H9 (cell line): ENCODE measurements around the gene PNPLA1. TPM values are rescaled to one million over a fixed set of nuclear protein-coding genes. Genes with fewer than 3 reads are reported as not detected.

Source experiments
- DNase-seq: peaks from one replicate; pipeline ENCODE4 v3.0.0-alpha.2; 2017
- H2AFZ ChIP-seq: one replicate; pipeline ENCODE4 v1.6.1; 2013; ENCODE audit warnings: mild to moderate bottlenecking, low read length, control low read depth, moderate library complexity
- H2AK5ac ChIP-seq: 2 replicates; pipeline ENCODE4 v1.6.1; 2013; ENCODE audit warnings: low read length, control low read depth, mixed read lengths; ENCODE audit not compliant: insufficient read length
- H2BK120ac ChIP-seq: one replicate; pipeline ENCODE4 v1.6.1; 2013; ENCODE audit warnings: low read depth, mild to moderate bottlenecking, low read length, control low read depth, inconsistent platforms; ENCODE audit not compliant: poor library complexity, severe bottlenecking
- H2BK12ac ChIP-seq: 2 replicates; pipeline ENCODE4 v1.6.1; 2013; ENCODE audit warnings: low read length, control low read depth, mixed read lengths, low read depth; ENCODE audit not compliant: insufficient read length
- H2BK15ac ChIP-seq: 2 replicates; pipeline ENCODE4 v1.6.1; 2013; ENCODE audit warnings: low read depth, low read length, control low read depth
- H2BK20ac ChIP-seq: one replicate; pipeline ENCODE4 v1.6.1; 2013; ENCODE audit warnings: low read depth, mild to moderate bottlenecking, low read length, control low read depth, inconsistent platforms; ENCODE audit not compliant: poor library complexity, severe bottlenecking
- H2BK5ac ChIP-seq: 2 replicates; pipeline ENCODE4 v1.6.1; 2013; ENCODE audit warnings: low read length, control low read depth, mixed read lengths; ENCODE audit not compliant: insufficient read length
- H3K14ac ChIP-seq: 2 replicates; pipeline ENCODE4 v1.6.1; 2013; ENCODE audit warnings: low read length, control low read depth; ENCODE audit not compliant: insufficient read depth
- H3K18ac ChIP-seq: 2 replicates; pipeline ENCODE4 v1.6.1; 2013; ENCODE audit warnings: low read depth, mild to moderate bottlenecking, mixed read lengths, low read length, control low read depth; ENCODE audit not compliant: insufficient read length
- H3K23ac ChIP-seq: 2 replicates; pipeline ENCODE4 v1.6.1; 2013; ENCODE audit warnings: low read length, control low read depth, mixed read lengths, low read depth; ENCODE audit not compliant: insufficient read length
- H3K23me2 ChIP-seq: 2 replicates; pipeline ENCODE4 v1.6.1; 2013; ENCODE audit warnings: low read depth, mild to moderate bottlenecking, mixed read lengths, low read length, control low read depth; ENCODE audit not compliant: insufficient read length, poor library complexity, severe bottlenecking
- H3K27ac ChIP-seq: 2 replicates; pipeline ENCODE4 v1.5.1; 2013; ENCODE audit warnings: low read length, control low read depth, mixed read lengths, low read depth; ENCODE audit not compliant: insufficient read length
- H3K27me3 ChIP-seq: 2 replicates; pipeline ENCODE4 v1.6.1; 2013; ENCODE audit warnings: low read length, control low read depth, inconsistent platforms; ENCODE audit not compliant: insufficient read depth
- H3K4ac ChIP-seq: 2 replicates; pipeline ENCODE4 v1.6.1; 2013; ENCODE audit warnings: low read depth, mild to moderate bottlenecking, control low read depth, inconsistent platforms, low read length, moderate library complexity
- H3K4me1 ChIP-seq: 2 replicates; pipeline ENCODE4 v1.6.1; 2013; ENCODE audit warnings: low read length, control low read depth, inconsistent platforms; ENCODE audit not compliant: insufficient read depth
- H3K4me2 ChIP-seq: 2 replicates; pipeline ENCODE4 v1.6.1; 2013; ENCODE audit warnings: low read length, control low read depth, mixed read lengths; ENCODE audit not compliant: insufficient read length, insufficient read depth
- H3K56ac ChIP-seq: 2 replicates; pipeline ENCODE4 v1.6.1; 2013; ENCODE audit warnings: low read depth, mild to moderate bottlenecking, mixed read lengths, low read length, control low read depth; ENCODE audit not compliant: insufficient read length
- H3K79me1 ChIP-seq: 2 replicates; pipeline ENCODE4 v1.6.1; 2013; ENCODE audit warnings: low read depth, mild to moderate bottlenecking, moderate library complexity, low read length, control low read depth, inconsistent platforms; ENCODE audit not compliant: insufficient read depth, poor library complexity, severe bottlenecking
- H3K79me2 ChIP-seq: 2 replicates; pipeline ENCODE4 v1.6.1; 2013; ENCODE audit warnings: low read length, control low read depth, inconsistent platforms; ENCODE audit not compliant: insufficient read depth
- H3K9ac ChIP-seq: 2 replicates; pipeline ENCODE4 v1.6.1; 2013; ENCODE audit warnings: low read length, control low read depth, mixed read lengths; ENCODE audit not compliant: insufficient read length; ENCODE audit errors: extremely low read depth
- H3K9me3 ChIP-seq: one replicate; pipeline ENCODE4 v1.6.1; 2013; ENCODE audit warnings: low read depth, low read length, inconsistent platforms; ENCODE audit not compliant: control insufficient read depth
- H3T11ph ChIP-seq: one replicate; pipeline ENCODE4 v1.6.1; 2013; ENCODE audit warnings: mild to moderate bottlenecking, low read length, control low read depth, inconsistent platforms
- H4K20me1 ChIP-seq: one replicate; pipeline ENCODE4 v1.6.1; 2013; ENCODE audit not compliant: control insufficient read depth, insufficient read length, insufficient read depth
- H4K5ac ChIP-seq: 2 replicates; pipeline ENCODE4 v1.6.1; 2013; ENCODE audit warnings: low read depth, mild to moderate bottlenecking, mixed read lengths, low read length, control low read depth; ENCODE audit not compliant: insufficient read length
- H4K8ac ChIP-seq: replicated peaks from 2 replicates; pipeline ENCODE4 v1.6.1; 2013; ENCODE audit warnings: low read length, control low read depth, mixed read lengths, low read depth; ENCODE audit not compliant: insufficient read length
- H4K91ac ChIP-seq: 2 replicates; pipeline ENCODE4 v1.6.1; 2013; ENCODE audit warnings: low read depth, mild to moderate bottlenecking, moderate library complexity, mixed read lengths, low read length, control low read depth; ENCODE audit not compliant: insufficient read length
- H3K27ac Mint-ChIP-seq, 3 experiments: 2 replicates in 2 of 3; 3 replicates in 1 of 3; pipeline ENCODE4 v1.8.0; 2020 to 2021; ENCODE audit warnings: mixed read lengths in 3 of 3, mild to moderate bottlenecking in 1 of 3, moderate library complexity in 1 of 3
- H3K27me3 Mint-ChIP-seq: 2 replicates; pipeline ENCODE4 v1.8.0; 2021; ENCODE audit warnings: low read depth, mild to moderate bottlenecking, moderate library complexity, mixed read lengths
- H3K36me3 Mint-ChIP-seq, 3 experiments: 2 replicates in 2 of 3; 3 replicates in 1 of 3; pipeline ENCODE4 v1.8.0; 2020 to 2021; ENCODE audit warnings: low read depth in 3 of 3, mixed read lengths in 3 of 3; ENCODE audit not compliant: insufficient read depth in 1 of 3
- H3K4me1 Mint-ChIP-seq, 2 experiments: 2 replicates each; pipeline ENCODE4 v1.8.0; 2020; ENCODE audit warnings: mixed read lengths in 2 of 2
- H3K4me3 Mint-ChIP-seq, 2 experiments: 2 replicates in 1 of 2; 3 replicates in 1 of 2; pipeline ENCODE4 v1.8.0; 2020 to 2021; ENCODE audit warnings: mild to moderate bottlenecking in 2 of 2, mixed read lengths in 2 of 2, moderate library complexity in 1 of 2
- H3K9me3 Mint-ChIP-seq, 2 experiments: 2 replicates in 1 of 2; 3 replicates in 1 of 2; pipeline ENCODE4 v1.8.0; 2020; ENCODE audit warnings: mild to moderate bottlenecking in 2 of 2, mixed read lengths in 2 of 2, moderate library complexity in 1 of 2
- CTCF ChIP-seq: fragments of 200-600 bp; sonication (generic); conservative IDR thresholded peaks from 3 replicates; pipeline ENCODE4 v1.8.0; 2021; ENCODE audit warnings: antibody characterized with exemption, mild to moderate bottlenecking
- WGBS: extraction: QIAGEN DNeasy Blood & Tissue Kit; methylation state at CpG from one replicate; pipeline ENCODE4 v1.1.7; 2013; ENCODE audit warnings: missing lambda C conversion rate, low lambda C conversion rate, mixed read lengths; ENCODE audit not compliant: insufficient read length; ENCODE audit errors: extremely low coverage; 5-methylcytosine and 5-hydroxymethylcytosine counted together
- total RNA-seq: library from RNA; stranded (reverse); gene quantifications from 2 replicates; pipeline ENCODE4 v1.2.1, GENCODE V29; 2021

The PNPLA1 gene
- total RNA-seq, 1 experiment from 2014 or later, result 0.09 TPM

GRCh38 chr6:36268478-36269275 is 1.2 kb upstream of the PNPLA1 start:
- Histone ChIP-seq H3K4me2 (no peak overlapping the region), H3K23ac (no peak overlapping the region), H3K79me1 (no peaks in the 10 kb centered on the region), H2AK5ac (no peak overlapping the region), H2BK5ac (no peak overlapping the region), H3K9me3 (no peaks in the 10 kb centered on the region), H3K4ac (no peak overlapping the region), H3K27ac (no peak overlapping the region), H2BK12ac (no peak overlapping the region), H3K23me2 (no peaks in the 10 kb centered on the region), H2BK15ac (no peak overlapping the region), H3K56ac (no peak overlapping the region), H3K14ac (no peak overlapping the region; the same call in 1 of the 2 replicates), H3K18ac (no peak overlapping the region), H3K4me1 (no peaks in the 10 kb centered on the region), H4K91ac (no peak overlapping the region), H4K20me1 (no peaks in the 10 kb centered on the region), H3T11ph (no peak overlapping the region), H4K5ac (no peak overlapping the region), H4K8ac (no peak overlapping the region), H3K9ac (no peak overlapping the region), H2BK120ac (no peak overlapping the region), H2BK20ac (no peak overlapping the region), H2AFZ (no peak overlapping the region), H3K27me3 (no peaks in the 10 kb centered on the region), H3K79me2 (no peaks in the 10 kb centered on the region)
- no peak overlapping the region for H3K27ac Mint-ChIP-seq
- no peak for TF ChIP-seq CTCF
- H3K4me3 Mint-ChIP-seq, result no peak overlapping the region
- H3K9me3 Mint-ChIP-seq, result peaks cover 3 to 5% of the 10 kb centered on the region in 2 experiments; a peak in 2 of 5 replicates
- no peak for DNase-seq
- peaks cover 10% of the 10 kb centered on the region for H3K27me3 Mint-ChIP-seq
- peaks cover 8% of the 10 kb centered on the region in 2 experiments for H3K4me1 Mint-ChIP-seq
- WGBS, result no CpG with 5 or more reads among the region's 12 CpGs
- no peaks in the 10 kb centered on the region; a peak in 1 of 7 replicates for H3K36me3 Mint-ChIP-seq
